Psoas muscle (tissue), 8 donors: ENCODE data around the gene GNAT2. TPM values are rescaled to one million over a fixed set of nuclear protein-coding genes. Genes with fewer than 3 reads are reported as not detected.
"Not testable (repeated sequence)": the region's sequence is repeated elsewhere in the genome, so short reads cannot be mapped to it uniquely, and the experiment has no call there.

Experiments used
- ATAC-seq, 4 donors: fragments of 200-7000 bp; cut with Tn5 transposase; one replicate each; pipeline ENCODE4 v1.9.1; 2020; ENCODE audit warnings: moderate library complexity in 3 of 4, mild to moderate bottlenecking in 2 of 4
- DNase-seq, 2 donors: peaks; one replicate each; pipeline ENCODE4 v3.0.0-alpha.2; 2020
- H3K27ac ChIP-seq: fragments of 200-600 bp; one replicate; pipeline ENCODE4 v1.8.0; 2022
- H3K27me3 ChIP-seq, 3 donors: fragments of 200-600 bp in 1 of 3; one replicate each; pipeline versions ENCODE4 v1.6.1 to v1.8.0; 2013 to 2022; ENCODE audit warnings: low read length in 2 of 3, mild to moderate bottlenecking in 2 of 3, moderate library complexity in 1 of 3; ENCODE audit not compliant: insufficient read depth in 3 of 3
- H3K36me3 ChIP-seq, 2 donors: fragments of 200-600 bp in 1 of 2; one replicate each; pipeline versions ENCODE4 v1.6.1 to v1.8.0; 2013 to 2022; ENCODE audit warnings: low read depth in 1 of 2, mild to moderate bottlenecking in 1 of 2, moderate library complexity in 1 of 2; ENCODE audit not compliant: insufficient read depth in 1 of 2
- H3K4me1 ChIP-seq: fragments of 200-600 bp; one replicate; pipeline ENCODE4 v1.8.0; 2022
- H3K4me3 ChIP-seq: fragments of 200-600 bp; one replicate; pipeline ENCODE4 v1.8.0; 2022; ENCODE audit warnings: mild to moderate bottlenecking
- H3K9me3 ChIP-seq: fragments of 200-600 bp; one replicate; pipeline ENCODE4 v1.8.0; 2022
- CTCF ChIP-seq: fragments of 200-600 bp; IDR thresholded peaks from one replicate; pipeline ENCODE4 v1.8.0; 2022; ENCODE audit warnings: antibody characterized with exemption
- WGBS, 3 donors: extraction: QIAGEN DNeasy Blood & Tissue Kit; methylation state at CpG; one replicate each; pipeline versions ENCODE4 v1.1.6 to v1.1.7; 2013; 5-methylcytosine and 5-hydroxymethylcytosine counted together
- intact Hi-C, 2 donors: fragments of 100-400 bp; cut with DNase I; formaldehyde crosslinking; loops; one replicate each; pipeline versions ENCODE4 v1.11.0 to v1.14.2; 2022
- polyA plus RNA-seq, 3 donors: library from polyadenylated mRNA; stranded (reverse); fragments of 200-250 nt; gene quantifications; one replicate each; pipeline ENCODE4 v1.2.3, GENCODE V29; 2013
- total RNA-seq, 4 donors: library from RNA; stranded (reverse); fragmentation: NEBNext Ultra II Directional in 2 of 4; extraction: Animal tissue kit (Norgen Biotek cat#: 25700) in 2 of 4; gene quantifications; one replicate each; pipeline versions ENCODE4 v1.2.1 to v1.2.4, GENCODE V29; 2021 to 2023
- donor health status: healthy with polysubstance abuse.
- donor health status: DM: no; HTN: no; CAD: no; lungs with moderate emphysema.
- donor health status: Bipolar disorder and iron deficiency.
- donor health status: healthy.
- donor health status: DM: yes; HTN: yes; CAD: no.
- donor health status: DM: no; HTN: no; CAD: no.
- donor health status: DM: no; HTN: no; CAD: no.
- donor health status: DM: yes; HTN: yes; CAD: no.

Gene GNAT2
- total and polyA plus RNA-seq, 7 donors: 0.07 to 0.16 TPM; not detected in 5

DNA sequence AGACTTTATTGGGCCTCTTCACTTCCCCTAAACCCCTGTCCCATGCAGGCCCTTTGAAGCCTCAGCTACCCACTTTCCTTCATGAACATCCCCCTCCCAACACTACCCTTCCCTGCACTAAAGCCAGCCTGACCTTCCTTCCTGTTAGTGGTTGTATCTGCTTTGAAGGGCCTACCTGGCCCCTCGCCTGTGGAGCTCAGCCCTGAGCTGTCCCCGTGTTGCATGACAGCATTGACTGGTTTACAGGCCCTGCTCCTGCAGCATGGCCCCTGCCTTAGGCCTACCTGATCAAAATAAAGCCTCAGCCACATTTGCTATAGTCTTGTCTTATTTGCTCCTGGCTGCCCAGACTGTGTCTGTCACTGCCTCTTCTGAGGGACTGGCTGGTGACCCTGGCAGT, 42.0 kb upstream of the GNAT2 start:
- TF ChIP-seq CTCF: no peak
- intact Hi-C loops: no loop called here
- H3K27me3 ChIP-seq: no peaks in the 10 kb centered on the region
- peaks cover 12% of the 10 kb centered on the region for H3K4me1 ChIP-seq
- H3K4me3 ChIP-seq: no peak overlapping the region
- ATAC-seq: no peak
- no peak for DNase-seq
- 79 to 81% (median 80%) methylated on average over 2 of the region's 2 CpGs for WGBS, 3 donors
- H3K36me3 ChIP-seq: peaks cover 0 to 61% of the 10 kb centered on the region in 2 donors
- H3K27ac ChIP-seq: no peak overlapping the region
- no peaks in the 10 kb centered on the region for H3K9me3 ChIP-seq

GRCh38 chr1:109660691-109661026, 41.2 kb upstream of the GNAT2 start:
- peaks cover 0 to 57% of the 10 kb centered on the region in 2 donors for H3K36me3 ChIP-seq
- 54 to 82% (median 77%) methylated on average over 3 of the region's 4 CpGs for WGBS, 3 donors
- H3K9me3 ChIP-seq, DNase-seq, H3K4me3 ChIP-seq, H3K27ac ChIP-seq, intact Hi-C loops, H3K27me3 ChIP-seq, ATAC-seq: not testable (repeated sequence)
- peaks cover 12% of the 10 kb centered on the region for H3K4me1 ChIP-seq

- peaks cover 0 to 54% of the 10 kb centered on the region in 2 donors for H3K36me3 ChIP-seq
- no peak for TF ChIP-seq CTCF
- no peak overlapping the region for H3K4me3 ChIP-seq
- ATAC-seq (no peak), DNase-seq (no peak)
- H3K9me3 ChIP-seq: no peaks in the 10 kb centered on the region
- 54 to 75% (median 56%) methylated on average over 5 of the region's 5 CpGs for WGBS, 3 donors
- H3K27ac ChIP-seq: no peak overlapping the region
- H3K27me3 ChIP-seq: no peaks in the 10 kb centered on the region
- intact Hi-C loops: no loop called here
- peaks cover 16% of the 10 kb centered on the region for H3K4me1 ChIP-seq
Measured at GRCh38 chr1:109659997-109660690, 40.7 kb upstream of the GNAT2 start.

- intact Hi-C loops: no loop called here
- Histone ChIP-seq H3K27ac (no peak overlapping the region), H3K27me3 (no peaks in the 10 kb centered on the region), H3K4me3 (no peak overlapping the region), H3K9me3 (no peaks in the 10 kb centered on the region), H3K36me3 (peaks cover 0 to 54% of the 10 kb centered on the region in 2 donors), H3K4me1 (peaks cover 22% of the 10 kb centered on the region)
- DNase-seq (no peak), ATAC-seq (no peak)
- TF ChIP-seq CTCF: no peak
- WGBS, 3 donors: 49 to 71% (median 54%) methylated on average over 2 of the region's 2 CpGs
Measured at GRCh38 chr1:109659145-109659544, 39.7 kb upstream of the GNAT2 start.

GRCh38 chr1:109658533-109659042, 39.2 kb upstream of the GNAT2 start:
- H3K27ac ChIP-seq: peak overlapping the region; percentile 30
- ATAC-seq: no peak
- H3K27me3 ChIP-seq: no peaks in the 10 kb centered on the region
- TF ChIP-seq CTCF: no peak
- no peaks in the 10 kb centered on the region for H3K9me3 ChIP-seq
- 27 to 38% (median 32%) methylated on average over 3 of the region's 3 CpGs for WGBS, 3 donors
- peaks cover 0 to 54% of the 10 kb centered on the region in 2 donors for H3K36me3 ChIP-seq
- H3K4me1 ChIP-seq: peaks cover 17% of the 10 kb centered on the region
- intact Hi-C loops: no loop called here
- no peak for DNase-seq
- no peak overlapping the region for H3K4me3 ChIP-seq
